ENCODE measurements around the gene SPINT1.

SPINT1 gene

DNA sequence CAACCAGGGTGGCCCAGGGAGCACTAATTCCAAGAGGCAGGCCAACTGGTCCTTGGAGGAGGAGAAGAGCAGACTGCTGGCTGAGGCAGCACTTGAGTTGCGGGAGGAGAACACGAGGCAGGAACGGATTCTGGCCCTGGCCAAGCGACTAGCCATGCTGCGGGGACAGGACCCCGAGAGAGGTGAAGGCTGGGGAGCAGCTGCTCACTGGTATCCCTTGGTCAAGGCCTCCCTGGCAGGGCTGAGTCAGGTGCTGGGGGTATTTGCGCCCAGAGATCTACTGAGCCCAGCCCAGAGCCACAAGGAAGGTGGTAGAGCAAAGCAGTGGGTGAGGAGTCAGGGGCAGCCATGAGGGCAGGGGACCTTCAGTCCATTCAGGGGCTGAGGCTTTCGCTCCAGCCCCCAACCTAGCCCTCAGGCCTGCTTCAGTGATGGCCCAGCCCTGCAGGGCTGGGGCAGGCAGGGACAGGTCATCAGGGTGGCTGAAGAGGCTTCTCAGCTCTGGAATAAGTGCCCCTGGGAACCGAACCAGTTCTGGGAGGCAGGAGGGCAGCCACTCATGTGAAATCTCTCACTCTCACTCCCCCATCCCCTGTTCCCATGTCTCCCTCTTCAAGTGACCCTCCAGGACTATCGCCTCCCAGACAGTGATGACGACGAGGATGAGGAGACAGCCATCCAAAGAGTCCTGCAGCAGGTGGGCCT lies 31.0 kb upstream of the SPINT1 start:
- TF ChIP-seq, protein P1, sequence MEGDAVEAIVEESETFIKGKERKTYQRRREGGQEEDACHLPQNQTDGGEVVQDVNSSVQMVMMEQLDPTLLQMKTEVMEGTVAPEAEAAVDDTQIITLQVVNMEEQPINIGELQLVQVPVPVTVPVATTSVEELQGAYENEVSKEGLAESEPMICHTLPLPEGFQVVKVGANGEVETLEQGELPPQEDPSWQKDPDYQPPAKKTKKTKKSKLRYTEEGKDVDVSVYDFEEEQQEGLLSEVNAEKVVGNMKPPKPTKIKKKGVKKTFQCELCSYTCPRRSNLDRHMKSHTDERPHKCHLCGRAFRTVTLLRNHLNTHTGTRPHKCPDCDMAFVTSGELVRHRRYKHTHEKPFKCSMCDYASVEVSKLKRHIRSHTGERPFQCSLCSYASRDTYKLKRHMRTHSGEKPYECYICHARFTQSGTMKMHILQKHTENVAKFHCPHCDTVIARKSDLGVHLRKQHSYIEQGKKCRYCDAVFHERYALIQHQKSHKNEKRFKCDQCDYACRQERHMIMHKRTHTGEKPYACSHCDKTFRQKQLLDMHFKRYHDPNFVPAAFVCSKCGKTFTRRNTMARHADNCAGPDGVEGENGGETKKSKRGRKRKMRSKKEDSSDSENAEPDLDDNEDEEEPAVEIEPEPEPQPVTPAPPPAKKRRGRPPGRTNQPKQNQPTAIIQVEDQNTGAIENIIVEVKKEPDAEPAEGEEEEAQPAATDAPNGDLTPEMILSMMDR (IDR thresholded peaks at IDR 0.05): no peak
- H3K27me3 ChIP-seq: no peaks in the 10 kb centered on the region
- no peak overlapping the region for H3K4me3 ChIP-seq
- no peaks in the 10 kb centered on the region for H3K9me3 ChIP-seq
- H3K36me3 ChIP-seq: peaks cover 0 to 55% (median 29%) of the 10 kb centered on the region in 3 donors
- H3K27ac ChIP-seq: no peak overlapping the region
- peaks cover 0 to 13% (median 6%) of the 10 kb centered on the region in 4 donors for H3K4me1 ChIP-seq
- intact Hi-C loops (cut with DNase I; ENCODE audit: low total_unique reads): no loop called here
- DNase-seq: no peak

DNA sequence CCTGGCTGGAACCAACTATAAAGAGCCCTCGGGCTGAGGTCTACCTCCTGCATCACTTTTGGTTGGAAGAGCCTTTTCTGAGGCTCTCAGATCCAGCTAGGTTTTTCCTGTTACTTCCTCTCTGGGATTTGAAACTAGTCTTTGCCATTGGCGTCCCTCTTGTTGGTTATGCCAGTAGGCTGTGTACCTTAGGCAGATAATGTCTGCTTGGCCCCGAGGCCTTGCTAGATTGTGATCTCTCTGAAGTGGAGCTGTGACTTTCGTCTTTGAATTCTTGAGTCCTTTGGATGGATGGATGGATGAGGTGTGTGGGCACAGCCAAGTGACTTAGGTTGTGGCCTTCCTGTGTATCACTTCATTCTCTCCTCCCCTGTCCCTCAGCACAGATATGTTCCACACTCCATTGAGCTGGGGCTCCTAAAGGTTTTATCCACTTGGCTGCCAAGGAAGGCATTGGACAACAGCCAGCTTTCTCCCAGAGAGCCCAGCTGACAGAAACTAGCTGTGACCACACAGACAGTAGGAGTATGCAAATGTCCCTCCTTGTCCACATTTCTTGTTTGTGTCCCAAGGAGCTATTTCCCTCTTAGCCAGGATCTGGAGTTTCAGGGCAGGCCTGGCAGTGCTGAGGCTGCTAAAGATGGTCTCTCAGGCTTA lies 28.7 kb upstream of the SPINT1 start:
- TF ChIP-seq, protein P1 (IDR thresholded peaks at IDR 0.05): no peak
- H3K4me1 ChIP-seq: peaks cover 0 to 6% (median 0%) of the 10 kb centered on the region in 4 donors
- H3K36me3 ChIP-seq: peaks cover 0 to 47% (median 27%) of the 10 kb centered on the region in 3 donors
- H3K4me3 ChIP-seq: no peak overlapping the region
- H3K9me3 ChIP-seq: no peaks in the 10 kb centered on the region
- H3K27me3 ChIP-seq: no peaks in the 10 kb centered on the region
- intact Hi-C loops (cut with DNase I; ENCODE audit: low total_unique reads): no loop called here
- no peak overlapping the region for H3K27ac ChIP-seq
- DNase-seq: no peak

DNA sequence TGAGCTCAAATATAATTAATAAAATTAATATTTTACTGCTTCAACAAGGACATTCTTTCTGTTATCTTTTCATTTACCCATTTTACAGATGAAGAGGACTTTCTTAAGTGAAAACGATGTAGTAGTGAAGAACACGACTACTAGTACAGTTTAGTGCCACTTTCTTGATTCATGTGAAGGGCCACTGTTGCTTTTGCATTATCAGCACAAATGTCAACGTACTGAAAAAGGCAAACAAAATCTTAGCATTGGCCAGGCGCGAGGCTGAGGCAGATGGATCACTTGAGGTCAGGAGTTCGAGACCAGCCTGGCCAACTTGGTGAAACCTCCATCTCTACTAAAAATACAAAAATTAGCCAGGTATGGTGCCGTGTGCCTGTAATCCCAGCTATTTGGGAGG lies 24.8 kb upstream of the SPINT1 start:
- Histone ChIP-seq H3K27ac (no peak overlapping the region), H3K9me3 (no peaks in the 10 kb centered on the region), H3K4me1 (peaks cover 0 to 6% (median 0%) of the 10 kb centered on the region in 4 donors), H3K36me3 (peaks cover 0 to 11% (median 4%) of the 10 kb centered on the region in 3 donors), H3K4me3 (no peak overlapping the region), H3K27me3 (no peaks in the 10 kb centered on the region)
- intact Hi-C loops (cut with DNase I; ENCODE audit: low total_unique reads): no loop called here
- no peak for DNase-seq
- TF ChIP-seq, protein P1 (IDR thresholded peaks at IDR 0.05): no peak

DNA sequence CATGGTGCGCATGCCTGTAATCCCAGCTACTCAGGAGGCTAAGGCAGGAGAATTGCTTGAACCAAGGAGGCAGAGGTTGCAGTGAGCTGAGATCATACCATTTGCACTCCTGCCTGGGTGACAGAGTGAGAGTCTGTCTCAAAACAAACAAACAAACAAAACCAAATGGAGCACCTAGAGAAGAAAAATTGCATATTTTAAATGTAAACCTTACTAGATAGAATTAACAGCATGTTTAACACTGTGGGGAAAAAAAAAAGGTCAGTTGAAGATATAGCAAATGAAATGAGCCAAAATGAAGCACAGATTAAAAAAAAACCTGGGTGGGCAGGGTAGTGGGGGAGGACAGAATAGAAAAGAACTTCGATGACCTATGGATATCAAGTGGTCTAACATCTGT lies 22.7 kb upstream of the SPINT1 start:
- no peak for DNase-seq
- Histone ChIP-seq H3K9me3 (no peaks in the 10 kb centered on the region), H3K27me3 (peaks cover 0 to 3% of the 10 kb centered on the region in 2 donors), H3K4me1 (no peaks in the 10 kb centered on the region), H3K4me3 (no peak overlapping the region), H3K36me3 (no peaks in the 10 kb centered on the region), H3K27ac (no peak overlapping the region)
- intact Hi-C loops (cut with DNase I; ENCODE audit: low total_unique reads): no loop called here
- TF ChIP-seq, protein P1 (IDR thresholded peaks at IDR 0.05): no peak

DNA sequence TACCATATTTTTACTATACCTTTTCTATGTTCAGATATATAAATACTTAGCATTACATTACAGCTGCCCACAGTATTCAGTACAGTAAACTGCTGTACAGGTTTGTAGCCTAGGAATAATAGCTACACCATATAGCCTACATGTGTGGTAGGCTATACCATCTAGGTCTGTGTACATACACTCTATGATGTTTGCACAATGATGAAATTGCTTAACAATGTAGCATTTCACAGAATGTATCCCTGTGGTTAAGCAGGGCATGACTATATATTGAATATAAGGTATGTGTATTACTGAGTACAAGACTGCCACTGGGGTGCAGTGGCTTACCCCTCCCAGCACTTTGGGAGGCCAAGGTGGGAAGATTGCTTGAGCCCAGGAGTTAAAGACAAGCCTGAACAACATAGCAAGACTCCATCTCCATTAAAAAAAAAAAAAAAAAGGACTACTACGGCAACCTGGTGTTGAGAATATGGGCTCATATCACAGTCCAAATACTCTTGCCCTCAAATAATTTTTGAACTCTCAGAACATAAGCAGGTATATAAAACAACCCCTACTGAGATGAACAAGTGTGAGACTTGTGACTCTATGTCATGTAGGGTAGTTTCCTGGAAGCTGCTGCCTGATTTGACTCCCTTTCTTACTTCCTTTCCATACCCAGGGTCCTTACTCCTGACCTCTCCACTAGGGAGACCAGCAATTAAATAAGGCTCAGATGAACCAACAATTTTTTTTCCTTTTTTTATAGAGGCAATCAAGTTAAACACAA lies 20.1 kb upstream of the SPINT1 start:
- Histone ChIP-seq H3K27ac (no peak overlapping the region), H3K36me3 (no peaks in the 10 kb centered on the region), H3K27me3 (peaks cover 0 to 6% of the 10 kb centered on the region in 2 donors), H3K4me1 (no peaks in the 10 kb centered on the region), H3K4me3 (no peak overlapping the region), H3K9me3 (no peaks in the 10 kb centered on the region)
- TF ChIP-seq, protein P1 (IDR thresholded peaks at IDR 0.05): no peak
- intact Hi-C loops (cut with DNase I; ENCODE audit: low total_unique reads): no loop called here
- no peak for DNase-seq

All from tibial artery (tissue), 4 donors.